H1 (cell line): ENCODE measurements around the gene PDXP. TPM values are rescaled to one million over a fixed set of nuclear protein-coding genes. Genes with fewer than 3 reads are reported as not detected.

Source experiments
- CHD2 ChIP-seq: IDR thresholded peaks from 2 replicates; pipeline ENCODE4 v1.6.1; 2012; ENCODE audit warnings: low read length, improper control_type of control experiment
- KDM5A ChIP-seq: fragments of 200-600 bp; IDR thresholded peaks from 2 replicates; pipeline ENCODE4 v1.7.1; 2012; ENCODE audit warnings: mild to moderate bottlenecking, low read length, inconsistent platforms, mixed read lengths
- MAFK ChIP-seq: IDR thresholded peaks from 2 replicates; pipeline ENCODE4 v1.6.1; 2012; ENCODE audit warnings: low read depth, mild to moderate bottlenecking, improper control_type of control experiment, low read length
- RNF2 ChIP-seq: fragments of 200-900, 300-1000 bp; sonication (generic); IDR thresholded peaks from 2 replicates; pipeline ENCODE4 v1.7.1; 2016; ENCODE audit warnings: borderline replicate concordance, low read depth, mild to moderate bottlenecking, antibody characterized with exemption, low read length; ENCODE audit not compliant: poor library complexity, severe bottlenecking; ENCODE audit errors: missing control alignments
- TCF12 ChIP-seq: IDR thresholded peaks from 2 replicates; pipeline ENCODE4 v1.6.1; 2011; ENCODE audit warnings: low read depth, mild to moderate bottlenecking, low read length
- USF2 ChIP-seq: IDR thresholded peaks from 2 replicates; pipeline ENCODE4 v1.6.1; 2011; ENCODE audit warnings: low read length, improper control_type of control experiment
- polyA plus RNA-seq, 7 experiments: library from polyadenylated mRNA; depleted of rRNA in 3 of 7; stranded (reverse) in 5 of 7; unstranded in 2 of 7; fragments of >200 nt in 5 of 7; fragments of 200-250 nt in 2 of 7; gene quantifications; 1 replicate in 5 of 7; 2 replicates in 1 of 7; 4 replicates in 1 of 7; pipeline versions ENCODE4 v1.2.1 to v1.2.3, GENCODE V29; 2011 to 2013; ENCODE audit warnings: missing spikeins in 2 of 7, mixed read lengths in 2 of 7
- total RNA-seq: library from RNA; stranded (reverse); fragmentation: NEBNext Ultra II Directional; extraction: Animal tissue kit (Norgen Biotek cat#: 25700); gene quantifications from 2 replicates; pipeline ENCODE4 v1.2.1, GENCODE V29; 2021

The PDXP gene
- total and polyA plus RNA-seq, 2 of the 8 experiments (the other 6 are each of a cell fraction or from before 2014, with no cell fraction given), result 36.6 to 67.7 TPM

- TF ChIP-seq TCF12, result no peak
- TF ChIP-seq USF2, result no peak
- no peak for TF ChIP-seq RNF2
- TF ChIP-seq KDM5A, result no peak
- no peak for TF ChIP-seq CHD2
- TF ChIP-seq MAFK, result no peak
Measured at GRCh38 chr22:37635157-37635556, 23.4 kb upstream of the PDXP start (continued).
